GM18867 (cell line): ENCODE data around the gene OGFRL1.

Experiments
- ATAC-seq: cut with Tn5 transposase; IDR thresholded peaks from one replicate; pipeline ENCODE4 v1.9.1; 2021; ENCODE audit warnings: mild to moderate bottlenecking, moderate library complexity; ENCODE audit not compliant: unreplicated experiment

OGFRL1 gene

DNA sequence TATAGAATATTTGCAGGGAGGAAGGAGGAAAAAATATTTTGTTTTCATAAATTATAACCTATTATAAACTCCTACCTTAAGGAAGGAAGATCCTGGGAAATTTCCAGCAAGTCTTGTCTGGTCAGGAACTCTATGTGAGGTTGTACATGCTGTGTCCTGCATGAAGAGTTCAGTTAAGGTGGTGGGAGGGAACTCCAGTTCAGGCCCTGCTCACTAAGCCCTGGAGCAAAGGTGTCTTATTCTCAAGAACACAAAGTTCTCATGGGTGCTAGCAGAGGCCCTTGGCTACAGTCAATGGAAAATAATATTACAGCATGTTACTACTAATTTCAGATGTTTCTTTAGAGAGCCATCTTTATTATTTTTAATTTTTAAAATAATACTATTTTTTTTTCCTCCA is 3.8 kb upstream of the OGFRL1 start:
- no peak for ATAC-seq

DNA sequence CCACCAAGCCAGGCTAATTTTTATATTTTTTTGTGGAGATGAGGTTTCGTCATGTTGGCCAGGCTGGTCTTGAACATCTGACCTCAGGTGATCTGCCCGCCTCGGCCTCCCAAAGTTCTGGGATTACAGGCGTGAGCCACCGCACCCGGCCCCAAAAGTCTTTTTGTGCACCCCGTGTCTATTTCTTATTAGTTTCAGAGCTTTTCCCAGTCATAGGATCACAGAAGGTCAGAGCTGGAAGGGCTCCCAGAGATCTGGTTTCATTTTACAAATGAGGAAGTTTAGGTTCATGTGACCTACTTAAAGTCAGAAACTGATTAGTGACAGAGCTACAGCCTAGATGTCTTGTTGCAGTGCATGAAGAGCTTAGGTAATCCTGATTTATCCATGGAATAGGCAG is 1.6 kb upstream of the OGFRL1 start:
- no peak for ATAC-seq

DNA sequence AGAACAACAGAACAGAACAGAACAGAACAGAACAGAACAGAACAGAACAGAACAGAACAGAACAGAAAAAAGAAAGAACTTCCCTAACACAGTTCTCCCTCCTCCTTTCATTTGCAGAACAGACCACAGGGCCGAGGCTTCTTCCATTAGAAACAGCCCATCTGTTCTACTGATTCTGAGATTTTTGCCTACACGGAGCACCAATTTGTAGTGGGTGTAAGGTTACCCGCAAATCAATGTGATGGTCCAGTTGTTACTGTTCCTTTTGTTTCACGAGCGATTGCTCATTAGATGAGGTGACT is 734 bp upstream of the OGFRL1 start:
- no peak for ATAC-seq

DNA sequence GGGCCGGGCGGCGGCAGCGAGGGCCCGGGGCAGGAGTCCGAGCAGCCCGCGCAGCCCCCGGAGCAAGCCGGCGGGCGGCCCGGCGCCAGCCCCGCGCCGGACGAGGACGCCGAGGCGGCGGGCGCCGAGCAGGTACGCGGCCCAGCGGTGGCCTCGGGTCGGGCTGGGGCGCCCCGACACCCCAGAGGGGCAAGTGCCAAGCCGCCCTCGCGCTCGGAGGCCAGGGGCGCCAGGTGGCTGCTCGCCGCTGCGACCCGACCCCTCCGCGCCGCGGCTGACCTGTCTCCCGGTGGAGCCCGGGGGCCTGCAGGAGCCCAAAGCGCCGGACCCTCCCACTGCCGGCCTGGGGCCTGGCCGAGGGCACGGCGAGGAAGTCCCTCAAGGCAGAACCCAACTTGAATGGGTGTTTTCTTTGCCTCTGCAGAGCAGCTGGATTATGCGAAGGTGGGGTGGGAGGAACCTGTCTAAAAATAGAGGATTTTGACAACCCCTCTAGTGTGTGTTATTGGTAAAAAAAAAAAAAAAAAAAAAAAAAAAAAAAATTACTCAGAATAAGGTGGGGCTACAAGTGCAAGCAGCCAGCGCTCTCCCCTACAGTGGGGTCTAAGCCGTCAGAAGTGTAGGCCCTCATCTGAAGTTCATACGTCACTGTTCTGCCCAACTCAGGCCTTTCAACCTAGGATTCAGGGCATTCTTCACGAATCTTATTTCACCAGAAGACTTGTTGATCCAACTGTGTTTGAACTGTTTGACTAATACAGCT is 609 bp downstream of the OGFRL1 start:
- peak; percentile 37 for ATAC-seq

DNA sequence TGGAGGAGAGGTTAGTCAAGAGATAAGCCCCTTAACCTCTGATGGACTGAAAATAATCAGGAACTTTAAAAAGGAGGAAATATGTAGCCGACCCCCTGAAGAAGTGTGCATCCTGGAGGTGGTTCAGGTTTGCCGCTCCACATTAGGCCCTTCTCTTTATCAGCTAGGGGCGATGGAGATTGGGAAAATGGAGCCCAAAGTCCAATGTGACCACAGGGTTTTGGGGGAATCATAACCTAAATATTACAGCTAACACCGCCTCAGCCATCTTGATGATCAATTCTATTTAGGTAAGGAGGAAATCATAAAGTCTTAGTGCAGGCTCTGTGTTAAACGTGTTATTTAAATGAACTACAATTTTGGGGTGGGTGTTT is 1.2 kb downstream of the OGFRL1 start:
- no peak for ATAC-seq

DNA sequence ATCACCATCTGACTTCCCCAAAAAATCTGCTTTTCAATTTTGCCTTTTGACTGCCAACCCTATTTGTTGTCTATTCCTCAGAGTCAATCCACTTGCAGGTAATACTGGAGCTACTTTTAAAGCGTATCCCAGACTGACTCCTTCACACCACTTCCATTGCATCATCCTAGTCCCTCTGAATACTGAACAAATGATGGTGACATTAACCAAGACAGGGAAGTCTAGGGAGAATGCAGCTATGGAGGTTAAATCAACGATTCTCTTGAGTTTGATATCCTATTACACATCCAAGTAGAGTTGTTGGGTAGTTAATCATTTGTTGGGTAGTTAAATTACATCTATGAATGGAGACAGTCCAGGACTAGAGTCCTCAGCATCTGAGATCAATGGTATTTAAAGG is 2.0 kb downstream of the OGFRL1 start:
- ATAC-seq: no peak

DNA sequence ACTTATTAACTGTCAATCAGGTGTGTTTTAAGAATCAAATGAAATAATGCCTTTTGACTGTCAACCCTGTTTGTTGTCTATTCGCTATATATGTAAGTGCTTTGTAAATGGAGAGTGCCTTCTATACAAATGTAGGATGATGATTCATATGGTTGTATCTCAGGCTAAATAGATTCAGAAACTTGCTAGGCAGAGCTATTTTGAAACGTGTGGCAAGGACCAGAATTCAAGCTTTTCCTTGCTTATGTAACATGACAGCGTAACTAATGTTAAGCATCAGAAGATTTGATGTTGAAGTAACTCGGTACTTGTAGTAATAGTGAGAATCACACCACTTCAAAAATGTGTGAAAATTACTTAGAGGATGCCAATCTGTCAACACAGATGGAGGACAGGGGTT is 3.4 kb downstream of the OGFRL1 start:
- ATAC-seq: no peak

DNA sequence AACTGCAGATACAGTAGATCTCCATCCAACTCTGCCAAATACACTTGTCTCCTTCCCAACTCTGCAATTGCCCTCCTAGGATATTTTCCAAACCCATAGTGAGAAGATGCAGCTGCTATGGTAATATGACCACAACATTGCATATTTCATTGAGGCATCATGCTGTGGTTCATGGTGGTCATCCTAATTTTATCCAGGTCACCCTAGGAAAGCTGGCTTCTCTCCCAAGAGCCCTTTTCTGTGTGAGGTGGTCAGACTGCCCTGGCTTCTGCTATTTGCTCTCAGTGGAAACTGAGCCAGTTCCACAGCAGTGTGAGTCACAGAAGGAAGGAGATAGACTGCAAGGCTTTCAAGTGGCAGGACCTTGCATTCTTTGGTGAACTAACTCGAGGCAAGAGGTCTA is 5.5 kb downstream of the OGFRL1 start:
- ATAC-seq: no peak

DNA sequence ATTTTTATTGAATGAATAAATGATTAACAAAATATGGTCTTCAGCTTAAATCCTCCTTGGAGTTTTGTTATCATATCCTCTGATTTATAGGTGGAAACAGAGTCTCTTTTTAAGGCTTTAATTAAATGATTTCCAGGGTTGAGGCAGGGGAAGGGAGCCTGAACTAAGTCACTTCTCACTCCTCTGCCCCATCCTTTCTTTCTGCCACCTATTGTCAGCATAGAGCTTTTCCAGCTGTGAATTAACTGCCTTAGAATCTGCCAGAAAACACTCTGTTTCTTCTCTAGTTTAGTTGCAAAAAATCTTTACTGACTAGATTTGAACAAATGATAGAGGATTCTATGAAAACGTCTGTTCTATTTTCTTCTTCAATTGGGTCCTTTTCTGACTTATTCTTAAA is 9.8 kb downstream of the OGFRL1 start:
- no peak for ATAC-seq

DNA sequence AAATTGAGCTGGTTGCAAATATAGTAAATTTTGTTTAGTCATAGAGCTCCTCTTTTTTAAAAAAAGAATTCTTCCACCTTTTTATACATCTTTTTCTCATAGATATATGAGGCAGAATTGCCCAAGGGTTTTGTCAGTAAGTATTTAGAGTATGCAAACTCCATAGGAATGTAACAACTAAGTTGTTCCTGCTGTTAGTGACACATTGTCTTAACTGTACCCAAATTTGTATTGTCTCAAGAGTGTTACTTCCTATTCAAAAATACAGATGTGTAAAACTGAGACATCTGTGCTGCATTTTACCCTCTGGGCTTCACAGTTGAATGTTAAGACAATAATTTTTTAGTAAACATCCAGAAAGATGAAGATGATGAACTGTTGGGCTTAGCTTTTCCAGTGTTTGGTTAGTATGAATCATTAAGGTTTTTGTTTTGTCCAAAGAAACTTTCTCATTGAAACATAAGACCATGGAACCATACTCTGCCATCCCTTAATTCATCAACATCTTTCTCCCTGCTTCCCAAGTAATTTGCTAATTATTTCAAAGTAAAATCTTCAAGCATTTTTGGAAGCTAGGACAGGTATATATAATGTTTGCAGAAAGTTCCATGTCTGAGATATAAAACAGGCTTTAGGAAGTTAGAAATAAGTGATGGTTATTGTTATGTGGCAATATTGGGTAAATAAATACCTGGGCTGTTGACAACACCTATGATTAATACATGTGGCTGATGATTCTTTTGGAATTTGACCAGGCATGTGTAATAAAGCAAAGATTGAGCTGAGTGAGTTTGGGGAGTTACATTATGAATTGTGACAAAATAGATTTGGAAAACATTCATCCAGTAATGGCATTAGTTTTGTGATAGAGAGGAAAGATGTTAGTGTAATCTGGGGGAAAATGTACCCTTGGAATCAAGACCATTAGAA is 11.2 kb downstream of the OGFRL1 start:
- ATAC-seq: no peak

DNA sequence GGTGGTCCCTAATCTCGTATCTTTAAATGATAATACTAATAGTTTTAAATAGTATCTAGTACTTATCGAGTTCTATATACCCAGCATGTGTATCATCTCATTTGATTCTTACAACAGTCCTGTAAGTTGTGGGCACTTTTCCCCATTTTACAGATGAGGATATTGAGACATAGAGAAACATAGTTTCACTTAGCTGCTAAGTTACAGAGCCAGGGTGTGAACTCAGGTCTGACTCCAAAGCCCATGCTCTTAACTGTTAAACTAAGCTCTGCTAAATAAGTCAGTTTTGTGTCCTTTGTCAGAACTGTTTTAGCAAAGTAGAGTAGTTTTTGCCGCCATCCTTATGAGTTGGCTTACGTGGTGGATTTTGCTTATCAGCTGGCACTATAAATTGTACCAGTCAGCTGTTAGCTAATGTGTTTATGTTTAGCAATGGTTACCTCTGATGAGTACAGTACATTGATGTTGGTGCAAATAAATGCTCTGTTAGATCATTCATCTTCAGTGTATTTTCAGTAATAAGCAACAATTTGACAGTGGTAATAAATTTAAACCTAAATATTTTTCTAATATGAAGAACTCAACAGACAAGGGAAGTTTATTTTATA is 12.1 kb downstream of the OGFRL1 start:
- ATAC-seq: no peak

DNA sequence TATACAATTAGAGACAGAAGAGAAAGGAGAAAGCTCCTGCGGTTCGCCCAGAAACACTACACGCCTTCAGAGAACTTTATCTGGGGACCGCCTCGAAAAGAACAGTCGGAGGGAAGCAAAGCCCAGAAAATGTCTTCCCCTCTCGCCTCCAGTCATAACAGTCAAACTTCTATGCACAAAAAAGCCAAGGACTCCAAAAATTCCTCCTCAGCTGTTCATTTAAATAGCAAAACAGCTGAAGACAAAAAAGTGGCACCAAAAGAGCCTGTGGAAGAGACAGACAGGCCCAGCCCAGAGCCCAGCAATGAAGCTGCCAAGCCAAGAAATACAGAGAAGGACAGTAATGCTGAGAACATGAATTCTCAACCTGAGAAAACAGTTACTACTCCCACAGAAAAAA is 12.9 kb downstream of the OGFRL1 start:
- no peak for ATAC-seq

DNA sequence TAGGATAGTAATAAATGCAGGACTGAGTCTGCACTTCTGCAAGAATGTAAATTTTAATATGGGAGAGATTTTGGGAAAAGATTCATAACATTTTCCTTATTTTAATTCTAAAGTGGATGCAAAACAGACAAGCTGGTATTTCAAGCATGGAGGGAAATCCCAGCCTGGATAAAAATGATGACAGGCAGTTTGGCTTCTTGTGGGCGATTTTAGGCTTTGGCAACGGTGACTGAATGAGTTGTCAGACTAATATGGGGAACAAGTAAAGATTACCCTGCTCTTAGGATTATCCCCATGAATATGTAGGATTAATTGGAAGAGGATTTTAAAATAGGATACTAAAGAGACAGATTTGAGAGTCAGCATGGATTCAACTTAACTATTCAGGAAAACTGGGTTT is 21.0 kb downstream of the OGFRL1 start:
- no peak for ATAC-seq

DNA sequence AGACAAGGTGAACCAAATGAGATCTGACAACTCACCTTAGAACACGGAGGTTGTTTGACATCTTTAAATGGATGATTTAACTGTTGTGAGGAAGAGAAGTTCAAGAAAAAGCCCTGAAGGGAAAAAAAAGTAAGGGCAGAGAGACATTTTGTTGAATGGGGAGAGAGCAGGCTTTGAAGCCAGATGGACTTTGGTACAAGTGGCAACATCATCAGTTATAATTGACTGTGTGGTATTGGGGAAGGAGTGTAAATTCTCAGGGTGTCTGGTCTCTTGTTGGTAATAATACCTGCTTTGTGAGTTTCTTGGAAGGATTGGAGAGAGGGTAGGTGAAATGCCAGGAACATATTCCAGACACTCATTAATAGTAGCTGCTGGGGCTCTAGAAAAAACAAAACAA is 21.6 kb downstream of the OGFRL1 start:
- ATAC-seq: no peak

DNA sequence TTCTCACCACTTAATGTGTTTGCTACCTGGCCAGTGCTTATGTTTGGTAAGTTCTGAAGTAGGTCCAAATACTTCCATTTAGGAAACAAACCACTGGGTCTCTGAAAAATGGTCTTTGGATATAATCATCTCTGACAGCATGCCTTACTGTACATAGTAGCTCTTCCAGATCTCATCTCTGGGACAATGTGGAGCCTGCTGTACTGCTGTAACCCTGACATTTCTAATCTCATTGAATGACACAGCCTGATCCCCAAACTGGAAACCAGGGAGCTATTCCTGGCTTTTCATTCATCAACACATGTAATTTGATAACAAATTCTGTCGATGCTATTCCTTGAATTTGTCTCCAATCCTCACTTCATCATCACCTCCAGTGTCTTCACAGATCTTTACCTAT is 23.5 kb downstream of the OGFRL1 start:
- ATAC-seq: no peak

DNA sequence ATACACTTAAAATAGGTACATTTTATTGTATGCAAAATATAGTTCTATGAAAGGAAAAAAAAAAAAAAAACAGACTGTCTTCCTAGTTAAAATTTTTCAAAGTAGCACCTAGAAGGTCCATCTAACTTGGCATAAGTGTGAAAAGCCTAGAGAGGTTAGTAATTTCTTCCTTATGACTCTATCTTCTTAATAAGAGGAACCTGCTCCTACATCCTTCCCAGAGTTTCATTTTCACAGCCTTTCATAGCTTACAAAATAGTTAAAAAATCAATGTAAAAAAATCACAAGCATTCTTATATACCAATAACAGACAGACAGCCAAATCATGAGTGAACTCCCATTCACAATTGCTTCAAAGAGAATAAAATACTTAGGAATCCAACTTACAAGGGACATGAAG is 28.8 kb downstream of the OGFRL1 start:
- ATAC-seq: no peak

DNA sequence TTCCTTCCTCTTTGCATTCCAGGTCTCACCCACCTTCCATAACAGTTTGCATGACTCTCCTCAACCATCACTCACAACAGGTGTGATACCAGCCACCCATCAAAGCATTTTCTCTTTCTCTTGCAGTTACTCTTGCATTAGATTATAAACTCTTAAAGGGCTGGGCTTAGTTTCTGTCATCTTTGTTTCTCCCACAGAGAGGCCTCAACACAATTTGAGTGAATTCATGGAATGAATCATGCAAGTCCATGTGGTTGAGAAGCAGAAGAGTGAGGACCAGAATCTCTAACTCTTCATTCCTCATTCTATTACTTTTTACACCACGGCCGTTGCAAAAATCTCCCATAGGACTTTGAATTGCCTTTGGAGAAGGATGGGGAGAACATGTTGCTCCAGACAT is 31.4 kb downstream of the OGFRL1 start:
- no peak for ATAC-seq

DNA sequence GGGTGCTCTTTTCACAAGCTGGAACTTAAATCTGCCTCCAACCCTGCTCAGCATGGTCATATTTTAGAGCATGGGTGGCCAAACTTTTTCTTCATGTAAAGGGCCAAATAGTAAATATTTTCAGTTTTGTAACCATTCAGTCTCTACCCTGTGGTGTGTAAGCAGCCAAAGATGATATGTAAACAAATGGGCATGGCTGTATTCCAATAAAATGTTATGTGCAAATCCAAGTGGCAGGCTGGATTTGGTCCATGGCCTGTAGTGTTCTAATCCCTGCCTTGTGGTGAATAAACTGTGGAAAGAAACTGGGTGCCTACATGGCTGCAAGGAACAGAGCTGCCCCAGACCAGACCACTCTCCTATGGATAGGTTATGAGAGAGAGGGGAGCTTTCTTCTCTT is 32.7 kb downstream of the OGFRL1 start:
- ATAC-seq: no peak

DNA sequence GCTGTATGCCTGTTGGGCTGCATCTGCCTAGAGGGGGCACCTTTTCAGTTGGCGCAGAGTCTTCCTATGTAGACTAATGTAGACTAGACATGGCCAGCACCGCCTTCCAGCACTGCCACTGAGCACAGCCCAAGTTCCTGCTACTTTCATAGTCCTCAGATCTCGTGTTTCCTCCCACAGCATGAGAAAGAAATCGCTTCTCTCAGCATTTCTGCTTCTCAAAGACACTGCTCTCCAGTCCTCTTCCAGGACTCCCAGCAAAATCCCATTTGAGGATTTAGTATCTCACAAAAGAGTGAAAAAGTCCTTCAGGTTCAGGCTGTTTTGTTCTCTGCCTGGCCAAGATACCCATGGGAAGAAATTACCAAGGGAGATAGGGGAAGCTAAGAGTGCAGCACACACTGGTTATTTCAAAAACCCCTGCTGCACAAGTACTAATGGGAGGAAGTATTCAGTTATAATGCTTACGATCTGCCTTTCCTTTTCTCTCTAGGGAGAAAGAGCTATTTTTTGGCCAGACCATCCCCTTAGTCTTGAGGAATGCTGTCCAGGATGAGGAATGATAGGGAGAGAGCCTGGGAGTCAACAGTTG is 35.7 kb downstream of the OGFRL1 start:
- ATAC-seq: no peak

DNA sequence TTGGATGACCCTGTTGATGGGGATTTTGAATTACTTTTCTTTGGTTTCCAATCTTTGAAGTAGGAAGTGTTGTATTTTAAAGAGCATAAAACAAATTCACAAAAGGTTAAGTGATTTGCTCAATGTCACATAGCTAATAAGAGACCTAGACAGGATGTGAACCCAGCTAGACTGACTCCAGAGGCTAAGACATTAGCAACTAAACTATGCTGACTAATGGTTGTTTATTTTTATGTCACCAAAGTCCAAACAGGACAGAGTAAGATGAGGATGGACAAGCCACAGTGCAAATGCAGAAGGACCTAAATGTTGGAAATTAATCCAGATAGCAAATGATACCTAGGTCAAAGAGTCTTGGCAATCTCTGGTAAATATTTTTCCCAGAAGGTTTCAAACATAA is 38.0 kb downstream of the OGFRL1 start:
- ATAC-seq: no peak

DNA sequence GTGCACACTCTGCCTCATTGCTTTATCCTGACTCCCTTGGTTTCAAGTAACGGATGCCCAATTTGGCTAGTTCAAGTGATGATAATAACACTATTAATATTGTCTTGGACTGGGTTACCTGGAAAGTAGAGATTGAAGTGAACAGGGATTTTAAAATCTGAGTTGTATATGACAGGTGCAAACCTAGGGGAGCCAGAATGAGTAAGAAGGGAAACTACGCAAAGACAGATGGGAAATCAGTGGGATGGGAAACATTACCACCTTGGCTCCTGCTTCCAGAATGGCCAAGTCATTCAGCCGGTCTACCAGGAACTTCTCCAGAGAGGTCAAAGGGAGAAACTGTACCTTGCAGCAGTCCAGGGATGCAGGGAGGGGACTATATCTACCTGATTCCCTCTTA is 41.9 kb downstream of the OGFRL1 start:
- ATAC-seq: no peak

DNA sequence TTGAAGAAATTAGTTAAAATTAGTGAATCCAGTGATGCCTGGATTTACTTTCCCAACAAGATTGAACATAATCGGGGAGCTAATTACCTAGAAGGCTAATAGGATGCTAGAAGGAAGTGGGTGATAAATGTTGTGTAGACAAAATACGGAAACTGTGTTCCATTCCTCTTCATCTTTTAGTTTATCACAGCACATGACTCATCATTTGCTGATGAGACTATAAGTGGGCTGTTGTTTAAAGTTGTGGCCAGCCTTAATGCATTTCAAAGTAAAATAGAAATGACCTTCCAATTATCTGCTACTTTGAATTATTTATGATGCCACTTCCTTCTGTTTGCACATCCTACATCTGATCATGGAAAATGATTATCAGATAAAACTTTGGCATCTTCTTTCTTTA is 43.4 kb downstream of the OGFRL1 start:
- ATAC-seq: no peak
